Adrenal gland (tissue), 12 donors: ENCODE results near the gene SNX30. TPM values are rescaled to one million over a fixed set of nuclear protein-coding genes. Genes with fewer than 3 reads are reported as not detected.

Experiments used
- DNase-seq, 7 donors: peaks; one replicate each; pipeline ENCODE4 v3.0.0-alpha.2; 2019 to 2020
- H3K27ac ChIP-seq, 5 donors: fragments of 200-600 bp; sonication (generic) in 4 of 5; 1 replicate in 3 of 5; 2 replicates in 2 of 5; pipeline versions ENCODE4 v1.5.1 to v1.8.0; 2016 to 2020; ENCODE audit warnings: mild to moderate bottlenecking in 1 of 5
- H3K27me3 ChIP-seq: fragments of 200-600 bp; 2 replicates; pipeline ENCODE4 v1.8.0; 2021
- H3K36me3 ChIP-seq, 2 donors: fragments of 200-600 bp; replicated peaks in 1 of 2; 1 replicate in 1 of 2; 2 replicates in 1 of 2; pipeline versions ENCODE4 v1.5.1 to v1.8.0; 2018 to 2022
- H3K4me1 ChIP-seq, 2 donors: fragments of 200-600 bp; replicated peaks in 1 of 2; 1 replicate in 1 of 2; 2 replicates in 1 of 2; pipeline versions ENCODE4 v1.5.1 to v1.8.0; 2018 to 2021
- H3K4me3 ChIP-seq, 4 donors: fragments of 200-600 bp; sonication (generic) in 3 of 4; one replicate each; pipeline ENCODE4 v1.5.1; 2016 to 2018
- H3K9me3 ChIP-seq, 3 donors: fragments of 200-600 bp; sonication (generic) in 1 of 3; replicated peaks in 1 of 3; 1 replicate in 2 of 3; 2 replicates in 1 of 3; pipeline versions ENCODE4 v1.5.1 to v1.8.0; 2016 to 2021
- CTCF ChIP-seq, 6 experiments: fragments of 450-650 bp in 4 of 6; fragments of 200-600 bp in 2 of 6; sonication (generic) in 1 of 6; IDR thresholded peaks; 1 replicate in 5 of 6; 2 replicates in 1 of 6; pipeline versions ENCODE4 v1.5.1 to v1.8.0; 2016 to 2021; ENCODE audit warnings: antibody characterized with exemption in 6 of 6, mild to moderate bottlenecking in 2 of 6, moderate library complexity in 1 of 6
- POLR2A ChIP-seq, 2 donors: fragments of 450-650 bp; IDR thresholded peaks; one replicate each; pipeline ENCODE4 v1.6.1; 2017; ENCODE audit warnings: antibody characterized with exemption in 2 of 2, mild to moderate bottlenecking in 2 of 2, moderate library complexity in 1 of 2
- WGBS, 4 donors: extraction: QIAGEN DNeasy Blood & Tissue Kit in 2 of 4; methylation state at CpG; one replicate each; pipeline versions ENCODE4 v1.1.5 to v1.1.7; 2013 to 2017; 5-methylcytosine and 5-hydroxymethylcytosine counted together
- intact Hi-C, 2 donors: fragments of 100-400 bp; cut with DNase I; formaldehyde crosslinking; loops; one replicate each; pipeline versions ENCODE4 v1.14.1 to v1.15.0; 2022 to 2023
- polyA plus RNA-seq, 3 donors: library from polyadenylated mRNA; stranded (reverse); fragments of 200-250 nt in 2 of 3; fragments of 350-450 nt in 1 of 3; fragmentation: Illumina TruSeq in 1 of 3; extraction: RNeasy Lipid Tissue Mini Kit (QIAGEN cat#74804) in 1 of 3; gene quantifications; one replicate each; pipeline ENCODE4 v1.2.3, GENCODE V29; 2013 to 2014
- total RNA-seq, 9 donors: library from RNA; depleted of rRNA in 4 of 9; stranded (reverse); fragments of >200 nt in 4 of 9; fragments of 120-200 nt in 1 of 9; fragmentation: NEBNext Ultra II Directional in 1 of 9; extraction: Animal tissue kit (Norgen Biotek cat#: 25700) in 1 of 9; gene quantifications; one replicate each; pipeline versions ENCODE4 v1.1.0 to v1.2.4, GENCODE V29; 2013 to 2023
- donor health status: healthy with polysubstance abuse.
- donor health status: Bipolar disorder and iron deficiency.
- donor health status: DM: yes; HTN: yes; CAD: no.
- donor health status: DM: no; HTN: no; CAD: no.
- donor health status: DM: no; HTN: no; CAD: no.
- donor health status: DM: yes; HTN: yes; CAD: no.

The SNX30 gene
- total and polyA plus RNA-seq, 12 donors, result 0.84 to 12.3 (median 8.8) TPM

- Histone ChIP-seq H3K36me3 (no peaks in the 10 kb centered on the region), H3K27me3 (no peaks in the 10 kb centered on the region), H3K27ac (no peak overlapping the region), H3K4me3 (no peak overlapping the region), H3K9me3 (no peaks in the 10 kb centered on the region), H3K4me1 (no peaks in the 10 kb centered on the region)
- intact Hi-C loops, result no loop called here
- TF ChIP-seq POLR2A (IDR thresholded peaks at IDR 0.05) (no peak), CTCF (IDR thresholded peaks at IDR 0.05) (no peak)
- peak in 1 of 7 donors; percentile 27 for DNase-seq
- WGBS, 4 donors, result 83 to 91% (median 87%) methylated on average over 8 of the region's 8 CpGs
These were observed 88.8 kb downstream of the SNX30 start for GRCh38 chr9:112839331-112839730.

- Histone ChIP-seq H3K27me3 (no peaks in the 10 kb centered on the region), H3K4me1 (peaks cover 0 to 5% of the 10 kb centered on the region in 2 donors), H3K9me3 (no peaks in the 10 kb centered on the region), H3K27ac (no peak overlapping the region), H3K4me3 (no peak overlapping the region), H3K36me3 (no peaks in the 10 kb centered on the region)
- no peak for DNase-seq
- intact Hi-C loops, result loop anchor here (5.0 kb wide), 2 partner anchors 61 to 66 kb away; no protein-coding TSS in a partner anchor
- TF ChIP-seq POLR2A (IDR thresholded peaks at IDR 0.05) (no peak), CTCF (IDR thresholded peaks at IDR 0.05) (no peak)
- 68 to 82% (median 80%) methylated on average over 3 of the region's 3 CpGs for WGBS, 4 donors
These were observed 90.7 kb downstream of the SNX30 start for GRCh38 chr9:112841261-112841660.

- Histone ChIP-seq H3K9me3 (no peaks in the 10 kb centered on the region), H3K36me3 (no peaks in the 10 kb centered on the region), H3K27me3 (no peaks in the 10 kb centered on the region), H3K4me1 (peaks cover 0 to 5% of the 10 kb centered on the region in 2 donors), H3K27ac (no peak overlapping the region), H3K4me3 (no peak overlapping the region)
- TF ChIP-seq POLR2A (IDR thresholded peaks at IDR 0.05) (no peak), CTCF (IDR thresholded peaks at IDR 0.05) (no peak)
- DNase-seq, result no peak
- intact Hi-C loops, result loop anchor here (5.0 kb wide), 2 partner anchors 60 to 65 kb away; no protein-coding TSS in a partner anchor
- WGBS, 4 donors, result 90 to 97% (median 91%) methylated on average over 4 of the region's 4 CpGs
These were observed 92.0 kb downstream of the SNX30 start for GRCh38 chr9:112842555-112842954.

GRCh38 chr9:112844771-112845542 lies 94.4 kb downstream of the SNX30 start:
- Histone ChIP-seq H3K4me1 (peaks cover 0 to 5% of the 10 kb centered on the region in 2 donors), H3K27me3 (no peaks in the 10 kb centered on the region), H3K9me3 (no peaks in the 10 kb centered on the region), H3K36me3 (no peaks in the 10 kb centered on the region), H3K4me3 (no peak overlapping the region), H3K27ac (no peak overlapping the region)
- TF ChIP-seq POLR2A (IDR thresholded peaks at IDR 0.05) (no peak), CTCF (IDR thresholded peaks at IDR 0.05) (peak; percentile 85 to 99 (median 90))
- intact Hi-C loops, result loop anchor here (5.0 kb wide), 2 partner anchors 57 to 62 kb away; no protein-coding TSS in a partner anchor
- WGBS, 4 donors, result 29 to 32% (median 30%) methylated on average over 15 of the region's 15 CpGs
- peak; percentile 66 to 91 (median 77) for DNase-seq
